Loucy (cell line): ENCODE measurements around the gene SLC25A31.

Source experiments
- H2AFZ ChIP-seq: fragments of 200-600 bp; sonication (generic); 2 replicates; pipeline ENCODE4 v1.6.0; 2016; ENCODE audit warnings: antibody characterized with exemption, mild to moderate bottlenecking, low read length, moderate library complexity
- H3F3A ChIP-seq: fragments of 200-600 bp; 2 replicates; pipeline ENCODE4 v1.6.0; 2016; ENCODE audit warnings: antibody characterized with exemption, low read depth, mild to moderate bottlenecking
- H3K27me3 ChIP-seq: fragments of 200-600 bp; sonication (generic); 2 replicates; pipeline ENCODE4 v1.6.1; 2014; ENCODE audit warnings: low read length, mild to moderate bottlenecking; ENCODE audit not compliant: insufficient read depth, poor library complexity, severe bottlenecking
- H3K36me3 ChIP-seq: fragments of 200-600 bp; sonication (generic); 2 replicates; pipeline ENCODE4 v1.6.1; 2016; ENCODE audit warnings: low read length; ENCODE audit not compliant: insufficient read depth
- H3K4me1 ChIP-seq: fragments of 200-600 bp; sonication (generic); 2 replicates; pipeline ENCODE4 v1.5.1; 2014; ENCODE audit warnings: low read length, mild to moderate bottlenecking; ENCODE audit not compliant: insufficient read depth, poor library complexity, severe bottlenecking
- H3K4me2 ChIP-seq: fragments of 200-600 bp; sonication (generic); 2 replicates; pipeline ENCODE4 v1.6.0; 2014; ENCODE audit warnings: antibody characterized with exemption, low read length, low read depth, mild to moderate bottlenecking; ENCODE audit not compliant: poor library complexity, severe bottlenecking
- H3K4me3 ChIP-seq: fragments of 200-600 bp; sonication (generic); 2 replicates; pipeline ENCODE4 v1.5.1; 2014; ENCODE audit warnings: low read length, mild to moderate bottlenecking, mixed read lengths; ENCODE audit not compliant: poor library complexity, severe bottlenecking
- H3K79me2 ChIP-seq: fragments of 200-600 bp; sonication (generic); 2 replicates; pipeline ENCODE4 v1.6.1; 2014; ENCODE audit warnings: low read length; ENCODE audit not compliant: insufficient read depth
- H3K9ac ChIP-seq: fragments of 200-600 bp; sonication (generic); 2 replicates; pipeline ENCODE4 v1.6.0; 2014; ENCODE audit warnings: mild to moderate bottlenecking, low read depth, low read length, moderate library complexity; ENCODE audit not compliant: poor library complexity, severe bottlenecking
- H3K9me2 ChIP-seq: fragments of 200-600 bp; sonication (generic); replicated peaks from 2 replicates; pipeline ENCODE4 v1.6.1; 2016; ENCODE audit warnings: low read depth, low read length, mixed read lengths
- H3K9me3 ChIP-seq: fragments of 200-600 bp; sonication (generic); 2 replicates; pipeline ENCODE4 v1.6.1; 2014; ENCODE audit warnings: mild to moderate bottlenecking, antibody characterized with exemption, low read length, low read depth; ENCODE audit not compliant: insufficient read depth
- H4K20me1 ChIP-seq: fragments of 200-600 bp; sonication (generic); 2 replicates; pipeline ENCODE4 v1.6.0; 2014; ENCODE audit warnings: antibody characterized with exemption, low read length, mild to moderate bottlenecking; ENCODE audit not compliant: insufficient read depth, poor library complexity, severe bottlenecking
- CTCF ChIP-seq: fragments of 200-600 bp; sonication (generic); conservative IDR thresholded peaks from 2 replicates; pipeline ENCODE4 v1.5.1; 2014; ENCODE audit warnings: mild to moderate bottlenecking, antibody characterized with exemption, low read length
- EZH2phosphoT487 ChIP-seq: fragments of 200-600 bp; IDR thresholded peaks from 2 replicates; pipeline ENCODE4 v1.6.1; 2018; ENCODE audit warnings: antibody characterized with exemption, mild to moderate bottlenecking, moderate library complexity, borderline replicate concordance

SLC25A31 gene

GRCh38 chr4:127780598-127780997, 50.4 kb downstream of the SLC25A31 start:
- no peaks in the 10 kb centered on the region for H3F3A ChIP-seq
- H2AFZ ChIP-seq, result no peak overlapping the region
- no peaks in the 10 kb centered on the region for H3K36me3 ChIP-seq
- H3K4me3 ChIP-seq, result no peak overlapping the region
- H3K4me2 ChIP-seq, result no peak overlapping the region
- H3K4me1 ChIP-seq, result no peaks in the 10 kb centered on the region
- no peaks in the 10 kb centered on the region for H3K27me3 ChIP-seq
- H3K9ac ChIP-seq, result no peak overlapping the region
- no peaks in the 10 kb centered on the region for H4K20me1 ChIP-seq
- no peaks in the 10 kb centered on the region for H3K9me3 ChIP-seq
- TF ChIP-seq EZH2phosphoT487 (no peak), CTCF (no peak)
- H3K79me2 ChIP-seq, result no peaks in the 10 kb centered on the region
- H3K9me2 ChIP-seq, result no peaks in the 10 kb centered on the region

- H4K20me1 ChIP-seq, result no peaks in the 10 kb centered on the region
- no peak overlapping the region for H3K4me3 ChIP-seq
- no peak overlapping the region for H3K4me2 ChIP-seq
- TF ChIP-seq EZH2phosphoT487, result no peak
- TF ChIP-seq CTCF, result no peak
- no peaks in the 10 kb centered on the region for H3K79me2 ChIP-seq
- H3K9ac ChIP-seq, result no peak overlapping the region
- H3K9me3 ChIP-seq, result no peaks in the 10 kb centered on the region
- H3K9me2 ChIP-seq, result no peaks in the 10 kb centered on the region
- no peaks in the 10 kb centered on the region for H3F3A ChIP-seq
- no peaks in the 10 kb centered on the region for H3K36me3 ChIP-seq
- H2AFZ ChIP-seq, result no peak overlapping the region
- no peaks in the 10 kb centered on the region for H3K27me3 ChIP-seq
- no peaks in the 10 kb centered on the region for H3K4me1 ChIP-seq
These were observed 51.3 kb downstream of the SLC25A31 start for GRCh38 chr4:127781300-127782024.

- H4K20me1 ChIP-seq, result no peaks in the 10 kb centered on the region
- no peak overlapping the region for H3K9ac ChIP-seq
- H2AFZ ChIP-seq, result no peak overlapping the region
- no peak for TF ChIP-seq CTCF
- H3K9me2 ChIP-seq, result no peaks in the 10 kb centered on the region
- no peaks in the 10 kb centered on the region for H3K36me3 ChIP-seq
- no peaks in the 10 kb centered on the region for H3K79me2 ChIP-seq
- no peak overlapping the region for H3K4me2 ChIP-seq
- no peaks in the 10 kb centered on the region for H3K9me3 ChIP-seq
- H3F3A ChIP-seq, result no peaks in the 10 kb centered on the region
- H3K4me3 ChIP-seq, result no peak overlapping the region
- no peaks in the 10 kb centered on the region for H3K4me1 ChIP-seq
- no peaks in the 10 kb centered on the region for H3K27me3 ChIP-seq
These were observed 51.8 kb downstream of the SLC25A31 start for GRCh38 chr4:127782025-127782274.
